KMS-11 (cell line): Measurements from ENCODE around the gene SLC10A2.
"Not testable (repeated sequence)": the region's sequence is repeated elsewhere in the genome, so short reads cannot be mapped to it uniquely, and the experiment has no call there.

Source experiments
- H2AFZ ChIP-seq: fragments of 200-600 bp; sonication (generic); 2 replicates; pipeline ENCODE4 v1.6.1; 2016; ENCODE audit warnings: antibody characterized with exemption, mixed run types, low read depth
- H3K27ac ChIP-seq: fragments of 200-600 bp; sonication (generic); 2 replicates; pipeline ENCODE4 v1.6.1; 2016; ENCODE audit warnings: mild to moderate bottlenecking, mixed run types
- H3K27me3 ChIP-seq: fragments of 200-600 bp; sonication (generic); 2 replicates; pipeline ENCODE4 v1.6.1; 2017; ENCODE audit warnings: mild to moderate bottlenecking, low read depth, mixed run types, moderate library complexity; ENCODE audit not compliant: insufficient read depth
- H3K36me3 ChIP-seq: fragments of 200-600 bp; sonication (generic); 2 replicates; pipeline ENCODE4 v1.6.1; 2017; ENCODE audit warnings: mild to moderate bottlenecking, mixed run types; ENCODE audit not compliant: insufficient read depth
- H3K4me1 ChIP-seq: fragments of 200-600 bp; sonication (generic); 2 replicates; pipeline ENCODE4 v1.6.1; 2016; ENCODE audit warnings: mild to moderate bottlenecking, low read depth, mixed run types; ENCODE audit not compliant: poor library complexity, severe bottlenecking
- H3K4me2 ChIP-seq: fragments of 200-600 bp; sonication (generic); 2 replicates; pipeline ENCODE4 v1.7.0; 2016; ENCODE audit warnings: mild to moderate bottlenecking, mixed run types
- H3K4me3 ChIP-seq: fragments of 200-600 bp; sonication (generic); IDR thresholded peaks from 2 replicates; pipeline ENCODE4 v1.6.1; 2017; ENCODE audit warnings: low read depth, low read length, mixed read lengths; ENCODE audit not compliant: insufficient read depth
- H3K79me2 ChIP-seq: fragments of 200-600 bp; sonication (generic); 2 replicates; pipeline ENCODE4 v1.6.1; 2016; ENCODE audit warnings: low read depth, mixed run types; ENCODE audit not compliant: insufficient read depth
- H3K9ac ChIP-seq: fragments of 200-600 bp; sonication (generic); 2 replicates; pipeline ENCODE4 v1.6.1; 2016; ENCODE audit warnings: mild to moderate bottlenecking, mixed run types
- H4K20me1 ChIP-seq: fragments of 200-600 bp; sonication (generic); 2 replicates; pipeline ENCODE4 v1.6.1; 2016; ENCODE audit warnings: mild to moderate bottlenecking, mixed run types; ENCODE audit not compliant: insufficient read depth
- CTCF ChIP-seq: fragments of 200-600 bp; sonication (generic); conservative IDR thresholded peaks from 2 replicates; pipeline ENCODE4 v1.6.1; 2017; ENCODE audit warnings: low read depth, mild to moderate bottlenecking, antibody characterized with exemption, low read length, moderate library complexity, mixed read lengths

Gene SLC10A2

GRCh38 chr13:103066079-103066780 is at the start of gene SLC10A2:
Gene SLC10A2, minus strand, starts transcription at chr13:103066417. Its CDS starts 168 bp downstream, at chr13:103066249.
- H4K20me1 ChIP-seq = no peaks in the 10 kb centered on the region
- no peak for TF ChIP-seq CTCF
- H3K36me3 ChIP-seq = no peaks in the 10 kb centered on the region
- no peaks in the 10 kb centered on the region for H3K27me3 ChIP-seq
- no peak within 1 kb of the TSS for H3K9ac ChIP-seq
- no peaks in the 10 kb centered on the region for H3K79me2 ChIP-seq
- H3K4me2 ChIP-seq = no peak within 1 kb of the TSS
- H2AFZ ChIP-seq = no peak within 1 kb of the TSS
- no peak within 1 kb of the TSS for H3K27ac ChIP-seq
- no peak within 1 kb of the TSS for H3K4me3 ChIP-seq
- no peaks in the 10 kb centered on the region for H3K4me1 ChIP-seq

- Histone ChIP-seq H3K79me2 (no peaks in the 10 kb centered on the region), H3K36me3 (no peaks in the 10 kb centered on the region), H2AFZ (no peak overlapping the region), H3K9ac (no peak overlapping the region), H3K27me3 (no peaks in the 10 kb centered on the region), H3K4me2 (no peak overlapping the region), H3K27ac (no peak overlapping the region), H4K20me1 (no peaks in the 10 kb centered on the region), H3K4me3 (no peak overlapping the region), H3K4me1 (no peaks in the 10 kb centered on the region)
- no peak for TF ChIP-seq CTCF
Measured at GRCh38 chr13:103107580-103107979, 41.4 kb upstream of the SLC10A2 start.

GRCh38 chr13:103104340-103104739 is 38.1 kb upstream of the SLC10A2 start:
- Histone ChIP-seq H3K4me1 (no peaks in the 10 kb centered on the region), H2AFZ (no peak overlapping the region), H3K36me3 (no peaks in the 10 kb centered on the region), H4K20me1 (no peaks in the 10 kb centered on the region), H3K4me2 (no peak overlapping the region), H3K4me3 (no peak overlapping the region), H3K27ac (no peak overlapping the region), H3K79me2 (no peaks in the 10 kb centered on the region), H3K9ac (no peak overlapping the region), H3K27me3 (no peaks in the 10 kb centered on the region)
- no peak for TF ChIP-seq CTCF

- H3K4me1 ChIP-seq, H3K27me3 ChIP-seq: not testable (repeated sequence)
Measured at GRCh38 chr13:103103456-103103855, 37.2 kb upstream of the SLC10A2 start.

GRCh38 chr13:103102482-103102881 is 36.3 kb upstream of the SLC10A2 start:
- no peak overlapping the region for H3K4me3 ChIP-seq
- no peak overlapping the region for H3K9ac ChIP-seq
- no peaks in the 10 kb centered on the region for H4K20me1 ChIP-seq
- no peaks in the 10 kb centered on the region for H3K79me2 ChIP-seq
- H2AFZ ChIP-seq = no peak overlapping the region
- H3K27me3 ChIP-seq = no peaks in the 10 kb centered on the region
- TF ChIP-seq CTCF = no peak
- no peaks in the 10 kb centered on the region for H3K4me1 ChIP-seq
- H3K36me3 ChIP-seq = no peaks in the 10 kb centered on the region
- no peak overlapping the region for H3K4me2 ChIP-seq
- no peak overlapping the region for H3K27ac ChIP-seq

More at GRCh38 chr13:103103456-103103855, 37.2 kb upstream of the SLC10A2 start:
- H3K4me3 ChIP-seq, H2AFZ ChIP-seq, H4K20me1 ChIP-seq, H3K27ac ChIP-seq, H3K9ac ChIP-seq, H3K79me2 ChIP-seq, H3K36me3 ChIP-seq, H3K4me2 ChIP-seq: not testable (repeated sequence)
